T-helper 1 cell treated with Interleukin-12 subunit alpha and Interleukin-12 subunit beta and Interleukin-4 antibody, amounts not matched to agents 30 μg/mL and 1 μg/mL, for 36 hours (primary cell): ENCODE results near the gene C11orf21.

Experiments used
- H3K27ac Mint-ChIP-seq: one replicate; pipeline ENCODE4 v1.8.0; 2021; ENCODE audit warnings: mild to moderate bottlenecking, mixed read lengths
- H3K27me3 Mint-ChIP-seq: one replicate; pipeline ENCODE4 v1.8.0; 2021; ENCODE audit warnings: low read depth, mixed read lengths
- H3K36me3 Mint-ChIP-seq: one replicate; pipeline ENCODE4 v1.8.0; 2021; ENCODE audit warnings: low read depth, mixed read lengths
- H3K4me1 Mint-ChIP-seq: one replicate; pipeline ENCODE4 v1.8.0; 2021; ENCODE audit warnings: low read depth, mixed read lengths
- H3K4me3 Mint-ChIP-seq: one replicate; pipeline ENCODE4 v1.8.0; 2021; ENCODE audit warnings: mild to moderate bottlenecking, moderate library complexity, mixed read lengths
- H3K9me3 Mint-ChIP-seq: one replicate; pipeline ENCODE4 v1.8.0; 2021; ENCODE audit warnings: mixed read lengths

Gene C11orf21

DNA sequence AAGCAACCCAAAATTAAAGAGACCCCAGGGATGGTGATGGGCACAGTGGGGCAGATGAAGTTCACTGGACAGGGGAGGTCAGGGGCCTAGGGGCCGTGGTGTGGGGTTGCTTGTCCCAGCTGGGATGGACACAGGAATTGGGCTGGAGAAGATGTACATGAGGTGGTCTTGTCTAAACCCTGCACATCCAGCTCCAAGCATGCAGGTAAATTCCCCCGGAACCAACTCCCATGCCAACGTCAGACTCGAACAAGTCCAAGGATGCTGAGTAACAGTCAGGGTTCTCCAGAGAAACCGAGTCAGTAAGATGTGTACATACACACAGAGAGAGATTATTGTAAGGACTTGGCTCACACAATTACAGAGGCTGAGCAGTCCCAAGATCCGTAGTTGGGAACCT is 29.0 kb upstream of the C11orf21 start:
- no peaks in the 10 kb centered on the region for H3K4me1 Mint-ChIP-seq
- no peak overlapping the region for H3K4me3 Mint-ChIP-seq
- H3K36me3 Mint-ChIP-seq = no peaks in the 10 kb centered on the region
- H3K27me3 Mint-ChIP-seq = no peaks in the 10 kb centered on the region
- H3K9me3 Mint-ChIP-seq = peaks cover 17% of the 10 kb centered on the region
- no peak overlapping the region for H3K27ac Mint-ChIP-seq

DNA sequence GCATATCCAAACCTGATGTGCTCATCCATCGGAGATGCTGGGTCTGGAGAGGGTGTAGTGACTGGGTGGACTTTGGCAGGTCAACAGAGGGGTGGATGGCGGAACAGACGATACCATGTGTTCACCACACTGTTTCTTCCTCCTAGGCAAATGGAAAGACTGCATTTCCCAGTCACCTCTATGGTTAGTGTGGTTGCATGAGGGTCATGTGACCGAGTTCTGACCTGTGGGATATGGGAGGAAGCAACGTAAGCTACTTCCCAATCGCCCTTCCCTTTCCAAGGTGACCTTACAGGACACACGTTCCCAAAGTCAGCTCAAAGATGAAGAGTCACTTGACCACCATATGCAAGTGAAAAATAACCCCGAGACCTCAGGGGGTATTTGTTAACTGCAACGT is 27.8 kb upstream of the C11orf21 start:
- no peaks in the 10 kb centered on the region for H3K4me1 Mint-ChIP-seq
- no peaks in the 10 kb centered on the region for H3K36me3 Mint-ChIP-seq
- peaks cover 17% of the 10 kb centered on the region for H3K9me3 Mint-ChIP-seq
- H3K27ac Mint-ChIP-seq = no peak overlapping the region
- H3K4me3 Mint-ChIP-seq = no peak overlapping the region
- H3K27me3 Mint-ChIP-seq = no peaks in the 10 kb centered on the region

DNA sequence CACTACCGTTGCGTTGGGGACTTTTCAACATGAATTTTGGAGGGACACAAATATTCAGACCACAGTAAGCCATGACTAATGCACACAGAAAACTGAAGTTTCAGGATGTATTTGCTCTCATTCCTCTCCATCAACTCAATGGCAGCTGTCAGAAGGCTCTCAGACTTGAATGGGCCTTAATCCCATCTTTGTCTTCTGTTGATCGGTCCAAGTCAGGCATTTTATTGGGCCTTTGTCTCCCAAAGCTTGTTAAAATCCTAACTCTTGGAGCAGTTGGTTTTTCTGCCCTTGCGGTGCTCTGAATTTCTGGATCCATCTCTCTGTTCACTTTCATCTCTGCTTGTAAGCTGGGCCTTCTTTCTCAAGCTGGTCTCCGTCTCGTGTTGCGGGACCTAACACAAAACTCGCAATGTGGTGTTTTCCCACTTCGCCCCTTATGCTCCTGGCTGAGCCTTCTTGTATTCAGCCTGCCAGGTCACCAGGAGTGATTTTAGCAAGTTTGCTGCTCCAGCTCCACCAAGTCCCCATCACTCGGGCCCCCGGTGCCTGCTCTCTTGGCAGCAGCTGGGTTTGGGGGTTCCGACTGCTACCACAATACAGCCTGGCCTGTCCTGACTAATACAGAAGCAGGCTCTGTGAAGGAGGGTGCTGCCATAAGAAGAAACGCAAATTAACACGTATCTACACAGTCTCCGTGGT is 27.1 kb upstream of the C11orf21 start:
- Mint-ChIP-seq H3K9me3 (peaks cover 17% of the 10 kb centered on the region), H3K36me3 (no peaks in the 10 kb centered on the region), H3K4me1 (no peaks in the 10 kb centered on the region), H3K4me3 (no peak overlapping the region), H3K27me3 (no peaks in the 10 kb centered on the region), H3K27ac (no peak overlapping the region)

DNA sequence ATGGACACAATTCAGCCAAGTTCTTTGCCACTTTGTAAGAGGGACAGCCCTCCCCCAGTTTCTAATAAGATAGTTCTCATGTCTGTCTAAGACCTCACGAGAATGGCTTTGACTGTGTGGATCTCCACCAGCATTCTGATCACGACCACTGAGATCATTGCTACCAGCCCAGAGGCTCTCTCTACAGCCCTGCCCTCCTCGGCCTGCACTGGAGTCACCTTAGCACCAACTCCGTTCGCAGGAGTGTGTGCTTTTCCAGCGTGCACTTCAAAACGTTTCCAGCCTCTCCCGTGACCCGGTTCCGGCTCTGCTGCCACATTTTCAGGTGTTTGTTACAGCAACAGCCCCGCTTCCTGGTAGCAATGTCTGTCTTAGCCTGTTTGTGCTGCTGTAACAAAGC is 26.3 kb upstream of the C11orf21 start:
- peaks cover 17% of the 10 kb centered on the region for H3K9me3 Mint-ChIP-seq
- H3K36me3 Mint-ChIP-seq = no peaks in the 10 kb centered on the region
- no peak overlapping the region for H3K4me3 Mint-ChIP-seq
- H3K4me1 Mint-ChIP-seq = no peaks in the 10 kb centered on the region
- no peak overlapping the region for H3K27ac Mint-ChIP-seq
- peaks cover 6% of the 10 kb centered on the region for H3K27me3 Mint-ChIP-seq

DNA sequence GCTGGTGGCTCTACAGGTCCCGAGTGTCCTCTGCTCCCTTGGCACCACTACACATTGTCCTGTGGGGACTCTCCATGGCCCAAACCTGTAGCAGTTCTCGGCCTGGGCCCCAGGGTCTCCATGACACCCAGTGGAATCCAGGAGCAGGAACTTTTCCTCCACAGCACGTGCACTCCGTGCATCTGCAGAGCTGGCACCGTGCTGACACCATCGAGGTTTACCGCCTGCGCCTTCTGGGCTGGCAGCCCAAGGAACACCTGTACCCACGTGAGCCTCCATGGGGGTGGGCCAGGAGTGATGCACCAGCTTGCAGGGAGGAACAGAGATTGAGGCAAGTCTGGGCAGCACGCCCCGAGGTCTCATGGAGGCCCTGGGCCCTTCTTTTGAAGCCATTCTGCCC is 25.3 kb upstream of the C11orf21 start:
- Mint-ChIP-seq H3K4me1 (no peaks in the 10 kb centered on the region), H3K27ac (no peak overlapping the region), H3K27me3 (peaks cover 14% of the 10 kb centered on the region), H3K9me3 (peaks cover 17% of the 10 kb centered on the region), H3K36me3 (no peaks in the 10 kb centered on the region), H3K4me3 (no peak overlapping the region)

DNA sequence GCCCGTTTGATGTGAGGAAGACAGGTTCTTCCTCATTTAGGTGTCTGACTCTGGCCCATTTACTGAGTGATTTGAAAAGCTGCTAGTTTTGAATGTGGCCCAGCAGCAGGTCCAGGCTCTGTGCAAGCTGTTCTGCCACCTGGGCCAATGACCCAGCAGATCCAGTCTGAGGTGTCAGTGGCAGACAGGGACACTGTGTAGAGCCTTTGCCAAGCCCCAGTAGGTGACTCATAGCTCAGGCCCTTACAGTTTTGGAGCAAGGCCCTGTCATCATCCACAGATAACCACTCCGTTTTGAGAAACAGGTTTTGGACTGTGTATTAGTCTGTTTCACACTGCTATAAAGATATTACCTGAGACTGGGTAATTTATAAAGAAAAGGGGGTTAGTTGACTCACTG is 24.0 kb upstream of the C11orf21 start:
- H3K9me3 Mint-ChIP-seq = peaks cover 6% of the 10 kb centered on the region
- no peak overlapping the region for H3K27ac Mint-ChIP-seq
- no peaks in the 10 kb centered on the region for H3K4me1 Mint-ChIP-seq
- H3K4me3 Mint-ChIP-seq = no peak overlapping the region
- H3K27me3 Mint-ChIP-seq = peaks cover 19% of the 10 kb centered on the region
- H3K36me3 Mint-ChIP-seq = no peaks in the 10 kb centered on the region

DNA sequence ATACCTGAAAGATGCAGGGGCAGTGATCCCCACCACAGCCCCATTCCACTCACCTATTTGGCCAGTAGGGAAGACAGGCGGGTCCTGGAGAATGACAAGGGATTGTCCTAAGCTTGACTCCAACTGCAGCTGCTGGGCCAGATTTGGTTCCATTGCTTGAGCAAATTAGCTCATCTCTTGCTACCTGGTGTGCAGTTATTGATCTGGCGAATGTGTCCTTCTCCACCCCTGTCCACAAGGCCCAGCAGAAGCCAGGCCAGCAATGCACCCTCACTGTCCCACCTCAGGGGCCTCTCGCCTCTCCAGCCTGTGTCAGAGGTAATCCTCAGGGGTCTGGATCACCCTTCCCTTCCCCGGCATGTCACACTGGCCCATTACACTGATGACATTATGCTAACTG is 23.4 kb upstream of the C11orf21 start:
- no peaks in the 10 kb centered on the region for H3K36me3 Mint-ChIP-seq
- no peaks in the 10 kb centered on the region for H3K4me1 Mint-ChIP-seq
- no peak overlapping the region for H3K27ac Mint-ChIP-seq
- H3K4me3 Mint-ChIP-seq = no peak overlapping the region
- H3K27me3 Mint-ChIP-seq = peaks cover 21% of the 10 kb centered on the region
- peaks cover under 1% of the 10 kb centered on the region for H3K9me3 Mint-ChIP-seq

DNA sequence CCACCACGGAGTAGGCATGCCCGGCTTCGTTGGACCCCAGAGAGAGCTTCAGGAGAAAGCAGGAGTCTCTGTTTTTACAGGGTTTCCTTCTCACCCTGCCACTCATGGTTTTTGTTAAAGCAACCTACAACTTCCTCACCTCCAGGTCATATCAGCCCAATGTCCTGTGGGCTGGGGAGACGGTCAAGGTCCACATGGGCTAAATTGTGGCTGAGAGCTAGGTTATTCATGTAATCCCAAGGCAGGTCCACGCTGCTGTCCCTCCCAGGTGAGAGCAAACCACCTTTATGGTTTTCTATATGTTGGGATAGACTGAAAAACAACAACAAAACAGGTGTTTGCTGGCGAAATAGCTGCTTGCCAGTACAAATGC is 19.6 kb upstream of the C11orf21 start:
- no peak overlapping the region for H3K27ac Mint-ChIP-seq
- H3K36me3 Mint-ChIP-seq = no peaks in the 10 kb centered on the region
- no peaks in the 10 kb centered on the region for H3K4me1 Mint-ChIP-seq
- H3K27me3 Mint-ChIP-seq = peaks cover 26% of the 10 kb centered on the region
- H3K4me3 Mint-ChIP-seq = no peak overlapping the region
- no peaks in the 10 kb centered on the region for H3K9me3 Mint-ChIP-seq

DNA sequence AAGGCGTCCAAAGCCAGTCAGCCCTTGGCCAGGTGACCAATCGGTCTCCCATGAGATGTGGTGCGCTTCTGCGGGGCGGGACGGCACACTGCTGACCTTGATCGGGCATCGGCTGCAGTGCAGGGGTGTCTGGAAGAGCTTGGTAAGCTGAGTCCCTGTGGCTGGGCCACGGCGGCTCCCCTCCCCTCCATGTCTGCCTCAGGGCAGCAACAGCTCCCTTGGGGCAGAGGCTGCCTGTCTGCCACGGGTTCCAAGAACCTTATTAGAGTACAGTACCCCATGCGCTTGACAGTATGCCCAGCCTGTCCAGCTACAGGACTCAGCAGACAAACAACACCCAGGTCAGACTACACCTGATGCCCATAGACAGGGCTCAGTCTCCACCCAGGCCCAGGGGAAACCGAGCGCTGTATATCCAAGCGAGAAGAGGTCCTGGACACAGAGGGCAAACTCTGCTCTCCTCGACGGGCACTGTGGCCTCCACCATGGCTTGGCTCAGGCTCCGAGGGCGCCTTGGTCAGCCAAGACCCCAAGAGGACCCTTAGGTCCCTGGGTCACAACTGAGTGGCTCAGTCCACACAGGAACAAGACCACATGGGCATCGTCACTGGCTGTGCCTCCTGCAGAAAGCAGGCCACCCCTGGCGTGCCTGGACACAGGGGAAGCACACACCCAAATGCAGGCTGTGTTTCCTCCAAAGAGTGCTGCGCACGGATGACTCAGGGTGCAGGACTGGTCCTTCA is 19.0 kb upstream of the C11orf21 start:
- no peaks in the 10 kb centered on the region for H3K4me1 Mint-ChIP-seq
- H3K9me3 Mint-ChIP-seq = no peaks in the 10 kb centered on the region
- H3K36me3 Mint-ChIP-seq = no peaks in the 10 kb centered on the region
- no peak overlapping the region for H3K27ac Mint-ChIP-seq
- H3K27me3 Mint-ChIP-seq = peaks cover 26% of the 10 kb centered on the region
- H3K4me3 Mint-ChIP-seq = no peak overlapping the region

DNA sequence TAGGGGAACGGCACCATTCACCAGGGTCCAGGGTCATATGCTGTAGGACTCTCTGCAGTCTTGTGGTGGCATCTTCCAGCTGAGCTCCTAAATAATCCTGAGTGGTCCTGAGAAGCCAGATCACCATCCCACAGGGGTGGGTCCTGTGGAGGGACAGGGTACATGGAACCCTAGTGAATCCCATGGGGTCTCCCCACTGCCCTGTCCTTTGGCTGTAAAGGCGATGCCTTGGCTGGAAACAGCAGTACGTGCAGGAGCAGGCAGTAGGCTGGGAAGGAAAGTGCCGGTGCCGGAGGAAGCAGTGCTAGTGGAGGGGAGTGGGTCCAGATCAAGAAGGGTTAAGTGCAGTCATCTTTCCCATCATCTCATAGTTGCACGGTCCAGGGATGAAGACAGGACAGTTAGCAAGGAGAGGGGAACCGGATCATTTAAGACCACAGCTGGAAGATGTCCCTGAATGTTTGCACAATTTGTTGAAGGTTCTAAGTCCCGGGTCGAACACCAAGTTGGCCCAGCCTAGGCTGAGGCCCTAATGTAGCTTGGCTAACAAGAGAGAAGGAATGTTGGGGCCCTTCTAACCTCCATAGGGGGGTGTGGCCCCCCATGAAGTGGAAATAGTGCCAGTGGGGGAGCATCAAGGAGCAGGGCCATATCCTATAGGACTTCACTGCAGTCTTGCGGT is 18.2 kb upstream of the C11orf21 start:
- no peaks in the 10 kb centered on the region for H3K36me3 Mint-ChIP-seq
- H3K9me3 Mint-ChIP-seq = no peaks in the 10 kb centered on the region
- no peak overlapping the region for H3K27ac Mint-ChIP-seq
- H3K4me1 Mint-ChIP-seq = no peaks in the 10 kb centered on the region
- peaks cover 26% of the 10 kb centered on the region for H3K27me3 Mint-ChIP-seq
- H3K4me3 Mint-ChIP-seq = no peak overlapping the region

DNA sequence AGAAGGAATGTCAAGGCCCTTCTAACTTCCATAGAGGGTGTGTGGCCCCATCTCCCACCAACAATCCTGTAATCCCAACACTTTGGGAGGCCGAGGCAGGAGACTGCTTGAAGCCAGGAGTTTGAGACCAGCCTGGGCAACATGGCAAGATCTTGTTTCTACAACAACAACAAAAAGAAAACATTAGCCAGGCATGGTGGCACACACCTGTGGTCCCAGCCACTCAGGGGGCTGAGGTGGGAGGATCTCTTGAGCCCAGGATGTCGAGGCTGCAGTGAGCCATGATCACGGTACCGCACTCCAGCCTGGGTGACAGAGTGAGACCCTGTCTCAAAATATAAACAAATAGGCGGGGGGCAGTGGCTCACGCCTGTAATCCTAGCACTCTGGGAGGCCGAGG is 17.0 kb upstream of the C11orf21 start:
- no peaks in the 10 kb centered on the region for H3K4me1 Mint-ChIP-seq
- H3K36me3 Mint-ChIP-seq = no peaks in the 10 kb centered on the region
- peaks cover 26% of the 10 kb centered on the region for H3K27me3 Mint-ChIP-seq
- H3K27ac Mint-ChIP-seq = no peak overlapping the region
- H3K9me3 Mint-ChIP-seq = no peaks in the 10 kb centered on the region
- H3K4me3 Mint-ChIP-seq = no peak overlapping the region

DNA sequence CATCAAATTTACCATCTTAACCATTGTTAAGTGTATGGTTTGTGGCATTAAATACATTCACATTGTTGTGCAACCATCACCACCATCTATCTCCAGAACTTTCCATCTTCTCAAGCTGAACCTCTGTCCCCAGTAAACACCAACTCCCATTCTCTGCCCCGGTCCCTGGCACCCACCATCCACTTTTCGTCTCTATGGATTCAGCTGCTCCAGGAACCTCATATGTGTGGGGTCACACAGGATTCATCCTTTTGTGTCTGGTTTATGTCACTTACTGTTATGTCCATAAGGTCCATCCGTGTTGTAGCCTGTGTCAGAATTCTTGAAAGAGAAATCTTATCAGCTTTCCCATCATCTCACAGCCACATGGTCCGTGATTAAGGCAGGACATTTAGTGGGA is 16.4 kb upstream of the C11orf21 start:
- Mint-ChIP-seq H3K9me3 (no peaks in the 10 kb centered on the region), H3K36me3 (no peaks in the 10 kb centered on the region), H3K4me1 (no peaks in the 10 kb centered on the region), H3K27ac (no peak overlapping the region), H3K4me3 (no peak overlapping the region), H3K27me3 (peaks cover 21% of the 10 kb centered on the region)

DNA sequence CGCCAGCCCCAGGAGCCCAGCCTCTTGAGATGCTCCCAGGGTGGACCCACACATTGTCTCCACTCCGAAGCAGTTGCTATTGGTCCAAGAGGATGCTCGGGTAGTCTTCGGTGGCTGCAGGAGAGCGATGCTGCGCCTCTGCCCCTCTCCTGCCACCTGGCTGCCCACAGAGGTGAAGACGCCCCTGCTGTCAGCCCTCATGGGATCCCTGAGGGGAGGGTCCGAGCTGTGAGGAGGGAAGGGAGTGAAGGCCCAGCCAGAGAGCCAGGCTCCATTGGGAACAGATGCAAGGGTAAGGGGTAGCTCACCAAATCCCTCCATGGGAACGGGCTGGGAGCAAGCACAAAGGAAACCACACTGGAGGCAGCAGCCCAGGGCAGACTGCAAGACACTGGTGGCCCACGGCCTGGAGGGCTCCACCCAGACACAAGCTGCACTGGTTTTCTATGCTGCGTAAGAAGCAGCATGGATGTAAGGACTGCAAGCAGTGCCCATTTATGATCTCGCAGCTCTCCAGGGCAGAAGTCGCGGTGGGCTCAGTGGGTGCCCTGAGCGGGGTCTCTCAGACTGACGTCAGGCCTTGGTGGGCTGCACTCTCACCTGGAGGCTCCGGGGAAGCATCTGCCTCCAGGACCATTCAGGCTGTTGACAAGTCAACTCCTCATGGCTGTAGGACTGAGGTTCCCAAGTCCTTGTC is 15.8 kb upstream of the C11orf21 start:
- Mint-ChIP-seq H3K4me3 (no peak overlapping the region), H3K27ac (no peak overlapping the region), H3K4me1 (no peaks in the 10 kb centered on the region), H3K27me3 (peaks cover 15% of the 10 kb centered on the region), H3K36me3 (no peaks in the 10 kb centered on the region), H3K9me3 (no peaks in the 10 kb centered on the region)

DNA sequence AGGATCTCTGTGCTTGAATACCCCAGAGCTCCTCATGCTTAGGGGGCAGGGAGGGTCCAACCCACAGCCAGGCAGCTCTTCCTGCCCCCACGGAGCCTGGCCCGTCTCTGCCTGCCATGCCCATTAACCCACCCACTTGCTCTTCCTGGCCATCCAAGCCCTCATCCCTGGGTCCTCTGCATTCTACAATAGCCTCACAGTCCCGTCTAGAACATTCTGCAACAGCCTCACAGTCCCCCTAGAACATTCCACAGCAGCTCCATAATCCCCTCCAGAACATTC is 15.2 kb upstream of the C11orf21 start:
- Mint-ChIP-seq H3K27me3 (peaks cover 11% of the 10 kb centered on the region), H3K27ac (no peak overlapping the region), H3K4me1 (no peaks in the 10 kb centered on the region), H3K9me3 (no peaks in the 10 kb centered on the region), H3K36me3 (no peaks in the 10 kb centered on the region), H3K4me3 (no peak overlapping the region)
